WTC11 (cell line): ENCODE results near the gene YWHAQ. TPM values are rescaled to one million over a fixed set of nuclear protein-coding genes. Genes with fewer than 3 reads are reported as not detected.

ENCODE experiments used
- ATAC-seq: fragments of 200-7000 bp; cut with Tn5 transposase; 2 replicates; pipeline ENCODE4 v1.10.0; 2021; ENCODE audit warnings: mild to moderate bottlenecking, moderate library complexity
- CTCF ChIA-PET: fragments of 300-600 bp; sonication (Branson Sonifier 250); formaldehyde crosslinking; loops from one replicate; lab custom pipeline; 2021; ENCODE audit warnings: antibody characterized with exemption; lab: Charles Lee
- POLR2A ChIA-PET: fragments of 350-600 bp; sonication (Branson Sonifier 250); formaldehyde crosslinking; loops from one replicate; lab custom pipeline; 2021; ENCODE audit warnings: antibody characterized with exemption; lab: Charles Lee
- DNase-seq: peaks from one replicate; pipeline ENCODE4 v3.0.0; 2021; ENCODE audit warnings: low spot score
- H3K27ac Mint-ChIP-seq: 2 replicates; pipeline ENCODE4 v1.8.0; 2021; ENCODE audit warnings: mixed read lengths
- H3K27me3 Mint-ChIP-seq: 2 replicates; pipeline ENCODE4 v1.8.0; 2021; ENCODE audit warnings: low read depth, mild to moderate bottlenecking, moderate library complexity, mixed read lengths
- H3K36me3 Mint-ChIP-seq: 2 replicates; pipeline ENCODE4 v1.8.0; 2021; ENCODE audit warnings: mixed read lengths
- H3K4me1 Mint-ChIP-seq: 2 replicates; pipeline ENCODE4 v1.8.0; 2022; ENCODE audit warnings: mixed read lengths
- H3K4me3 Mint-ChIP-seq: 2 replicates; pipeline ENCODE4 v1.8.0; 2021; ENCODE audit warnings: mild to moderate bottlenecking, moderate library complexity, mixed read lengths
- H3K9me3 Mint-ChIP-seq: 2 replicates; pipeline ENCODE4 v1.8.0; 2021; ENCODE audit warnings: mixed read lengths
- CREB1 ChIP-seq: sonication (generic); formaldehyde crosslinking; IDR thresholded peaks from 2 replicates; pipeline ENCODE4 v1.8.0; 2023; ENCODE audit warnings: mild to moderate bottlenecking, missing genetic modification reagents
- ETV6 ChIP-seq: sonication (generic); formaldehyde crosslinking; IDR thresholded peaks from 2 replicates; pipeline ENCODE4 v1.8.1; 2022; ENCODE audit warnings: mild to moderate bottlenecking, missing genetic modification reagents
- FOXP1 ChIP-seq: sonication (generic); formaldehyde crosslinking; IDR thresholded peaks from 2 replicates; pipeline ENCODE4 v1.8.0; 2022; ENCODE audit warnings: missing genetic modification reagents, mild to moderate bottlenecking, moderate library complexity, borderline replicate concordance
- GTF2I ChIP-seq: fragments of 250-450 bp; sonication (Bioruptor Pico); conservative IDR thresholded peaks from 2 replicates; pipeline ENCODE4 v1.4.0; 2021; ENCODE audit warnings: mild to moderate bottlenecking
- IRF2 ChIP-seq: sonication (generic); formaldehyde crosslinking; IDR thresholded peaks from 2 replicates; pipeline ENCODE4 v1.8.0; 2022; ENCODE audit warnings: low read depth, missing genetic modification reagents, borderline replicate concordance
- JAZF1 ChIP-seq: fragments of 250-450 bp; sonication (Bioruptor Pico); IDR thresholded peaks from 2 replicates; pipeline ENCODE4 v1.9.0; 2021; ENCODE audit warnings: moderate library complexity, mild to moderate bottlenecking, inconsistent platforms
- KAT7 ChIP-seq: sonication (generic); formaldehyde crosslinking; IDR thresholded peaks from 2 replicates; pipeline ENCODE4 v1.8.1; 2023; ENCODE audit warnings: missing genetic modification reagents, mild to moderate bottlenecking, borderline replicate concordance
- NFATC4 ChIP-seq: fragments of 250-450 bp; sonication (Bioruptor Pico); IDR thresholded peaks from 2 replicates; pipeline ENCODE4 v1.9.0; 2021; ENCODE audit warnings: mild to moderate bottlenecking
- NFYB ChIP-seq: sonication (generic); formaldehyde crosslinking; conservative IDR thresholded peaks from 2 replicates; pipeline ENCODE4 v1.8.0; 2022; ENCODE audit warnings: low read depth, missing genetic modification reagents
- TP53 ChIP-seq: sonication (generic); formaldehyde crosslinking; IDR thresholded peaks from 2 replicates; pipeline ENCODE4 v1.8.1; 2023; ENCODE audit warnings: mild to moderate bottlenecking, missing genetic modification reagents
- ZNF219 ChIP-seq: sonication (generic); formaldehyde crosslinking; IDR thresholded peaks from 2 replicates; pipeline ENCODE4 v1.8.0; 2023; ENCODE audit warnings: missing genetic modification reagents, mild to moderate bottlenecking, borderline replicate concordance
- total RNA-seq: library from RNA; stranded (reverse); gene quantifications from 3 replicates; pipeline ENCODE4 v1.2.3, GENCODE V29; 2021
- TF ChIP-seq, protein P1 (sequence below): fragments of 200-600 bp; IDR thresholded peaks from 2 replicates; pipeline ENCODE4 v1.8.0; 2022; ENCODE audit warnings: antibody characterized with exemption
- TF ChIP-seq, protein P2 (sequence below): sonication (generic); formaldehyde crosslinking; IDR thresholded peaks from 2 replicates; pipeline ENCODE4 v1.8.0; 2022; ENCODE audit warnings: mild to moderate bottlenecking, missing genetic modification reagents
- TF ChIP-seq, protein P3 (sequence below): fragments of 250-450 bp; sonication (Bioruptor Pico); conservative IDR thresholded peaks from 2 replicates; pipeline ENCODE4 v1.9.0; 2021; ENCODE audit warnings: mild to moderate bottlenecking
- TF ChIP-seq, protein P4 (sequence below): sonication (generic); formaldehyde crosslinking; IDR thresholded peaks from 2 replicates; pipeline ENCODE4 v1.8.1; 2023; ENCODE audit warnings: mild to moderate bottlenecking, missing genetic modification reagents, moderate library complexity
- TF ChIP-seq, protein P5 (sequence below): sonication (generic); formaldehyde crosslinking; IDR thresholded peaks from 2 replicates; pipeline ENCODE4 v1.8.1; 2023; ENCODE audit warnings: mild to moderate bottlenecking, missing genetic modification reagents, borderline replicate concordance
- TF ChIP-seq, protein P6 (sequence below): sonication (generic); formaldehyde crosslinking; IDR thresholded peaks from 2 replicates; pipeline ENCODE4 v1.8.0; 2023; ENCODE audit warnings: missing genetic modification reagents, mild to moderate bottlenecking, borderline replicate concordance
- TF ChIP-seq, protein P7 (sequence below): fragments of 250-450 bp; sonication (Bioruptor Pico); IDR thresholded peaks from 2 replicates; pipeline ENCODE4 v1.9.0; 2021; ENCODE audit warnings: mild to moderate bottlenecking, borderline replicate concordance

YWHAQ gene
- total RNA-seq, 1 experiment from 2014 or later: 395 TPM

DNA sequence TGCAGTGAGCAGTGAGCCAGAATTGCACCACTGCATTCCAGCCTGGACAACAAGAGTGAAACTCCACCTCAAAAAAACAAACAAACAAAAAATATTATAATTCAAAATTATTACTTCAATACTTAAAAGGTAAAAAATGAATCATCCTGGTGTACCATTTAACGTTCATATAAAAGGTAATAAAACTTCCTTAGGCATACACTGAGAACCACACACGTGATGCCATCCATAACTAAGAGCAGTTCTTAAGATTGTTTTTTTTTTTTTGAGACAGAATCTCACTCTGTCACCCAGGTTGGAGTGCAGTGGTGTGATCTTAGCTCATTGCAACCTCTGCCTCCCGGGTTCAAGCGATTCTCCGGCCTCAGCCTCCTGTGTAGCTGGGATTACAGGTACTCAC is 29.4 kb downstream of the YWHAQ start:
- Mint-ChIP-seq H3K36me3 (peaks cover 53% of the 10 kb centered on the region), H3K4me3 (no peak overlapping the region), H3K27ac (no peak overlapping the region), H3K4me1 (peaks cover 9% of the 10 kb centered on the region; the same call in 1 of the 2 replicates), H3K9me3 (peaks cover 21% of the 10 kb centered on the region), H3K27me3 (no peaks in the 10 kb centered on the region)
- ChIA-PET CTCF (interaction anchor here (1.1 to 1.2 kb wide), 2 partner anchors 10 to 128 kb away, joined by 3 read pairs; no protein-coding TSS in a partner anchor), POLR2A (no interaction called here)
- TF ChIP-seq, protein P1, sequence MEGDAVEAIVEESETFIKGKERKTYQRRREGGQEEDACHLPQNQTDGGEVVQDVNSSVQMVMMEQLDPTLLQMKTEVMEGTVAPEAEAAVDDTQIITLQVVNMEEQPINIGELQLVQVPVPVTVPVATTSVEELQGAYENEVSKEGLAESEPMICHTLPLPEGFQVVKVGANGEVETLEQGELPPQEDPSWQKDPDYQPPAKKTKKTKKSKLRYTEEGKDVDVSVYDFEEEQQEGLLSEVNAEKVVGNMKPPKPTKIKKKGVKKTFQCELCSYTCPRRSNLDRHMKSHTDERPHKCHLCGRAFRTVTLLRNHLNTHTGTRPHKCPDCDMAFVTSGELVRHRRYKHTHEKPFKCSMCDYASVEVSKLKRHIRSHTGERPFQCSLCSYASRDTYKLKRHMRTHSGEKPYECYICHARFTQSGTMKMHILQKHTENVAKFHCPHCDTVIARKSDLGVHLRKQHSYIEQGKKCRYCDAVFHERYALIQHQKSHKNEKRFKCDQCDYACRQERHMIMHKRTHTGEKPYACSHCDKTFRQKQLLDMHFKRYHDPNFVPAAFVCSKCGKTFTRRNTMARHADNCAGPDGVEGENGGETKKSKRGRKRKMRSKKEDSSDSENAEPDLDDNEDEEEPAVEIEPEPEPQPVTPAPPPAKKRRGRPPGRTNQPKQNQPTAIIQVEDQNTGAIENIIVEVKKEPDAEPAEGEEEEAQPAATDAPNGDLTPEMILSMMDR: no peak
- TF ChIP-seq IRF2 (no peak), JAZF1 (no peak), NFATC4 (CRISPR knock-in tag) (no peak), TP53 (no peak), CREB1 (no peak), FOXP1 (CRISPR knock-in tag) (no peak), KAT7 (CRISPR knock-in tag) (no peak), NFYB (CRISPR knock-in tag) (no peak), ETV6 (CRISPR knock-in tag) (no peak), GTF2I (CRISPR knock-in tag) (no peak)
- TF ChIP-seq, protein P2, sequence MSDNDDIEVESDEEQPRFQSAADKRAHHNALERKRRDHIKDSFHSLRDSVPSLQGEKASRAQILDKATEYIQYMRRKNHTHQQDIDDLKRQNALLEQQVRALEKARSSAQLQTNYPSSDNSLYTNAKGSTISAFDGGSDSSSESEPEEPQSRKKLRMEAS: no peak
- TF ChIP-seq, protein P3, sequence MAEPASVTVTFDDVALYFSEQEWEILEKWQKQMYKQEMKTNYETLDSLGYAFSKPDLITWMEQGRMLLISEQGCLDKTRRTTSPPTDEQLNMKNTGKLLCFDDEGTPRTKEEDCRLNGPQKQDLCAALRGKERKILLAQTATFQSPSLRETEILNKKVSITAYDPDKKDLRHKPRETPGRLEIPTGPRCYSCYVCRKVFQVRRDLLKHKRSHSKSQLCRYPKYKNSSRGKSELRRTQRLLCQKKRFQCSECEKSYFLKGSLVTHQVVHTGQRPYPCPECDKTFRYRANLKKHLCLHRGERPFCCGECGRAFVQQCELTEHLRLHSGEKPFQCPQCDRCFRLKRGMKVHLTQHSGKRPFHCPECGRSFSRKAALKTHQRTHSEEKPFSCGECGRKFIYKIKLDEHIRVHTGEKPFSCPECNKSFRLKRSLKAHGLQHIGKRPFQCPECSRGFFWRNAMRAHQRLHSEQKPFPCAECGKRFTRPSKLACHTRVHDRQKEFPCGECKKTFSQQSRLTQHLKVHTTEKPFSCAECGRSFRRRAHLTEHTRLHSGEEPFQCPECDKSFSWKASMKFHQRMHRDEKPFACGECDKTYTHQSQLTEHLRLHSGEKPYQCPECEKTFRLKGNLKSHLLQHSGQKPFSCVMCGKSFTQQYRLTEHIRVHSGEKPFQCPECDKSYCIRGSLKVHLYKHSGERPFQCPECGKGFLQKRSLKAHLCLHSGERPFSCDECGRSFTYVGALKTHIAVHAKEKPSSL (CRISPR knock-in tag): no peak
- TF ChIP-seq, protein P4, sequence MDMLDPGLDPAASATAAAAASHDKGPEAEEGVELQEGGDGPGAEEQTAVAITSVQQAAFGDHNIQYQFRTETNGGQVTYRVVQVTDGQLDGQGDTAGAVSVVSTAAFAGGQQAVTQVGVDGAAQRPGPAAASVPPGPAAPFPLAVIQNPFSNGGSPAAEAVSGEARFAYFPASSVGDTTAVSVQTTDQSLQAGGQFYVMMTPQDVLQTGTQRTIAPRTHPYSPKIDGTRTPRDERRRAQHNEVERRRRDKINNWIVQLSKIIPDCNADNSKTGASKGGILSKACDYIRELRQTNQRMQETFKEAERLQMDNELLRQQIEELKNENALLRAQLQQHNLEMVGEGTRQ (CRISPR knock-in tag): no peak
- TF ChIP-seq, protein P5, sequence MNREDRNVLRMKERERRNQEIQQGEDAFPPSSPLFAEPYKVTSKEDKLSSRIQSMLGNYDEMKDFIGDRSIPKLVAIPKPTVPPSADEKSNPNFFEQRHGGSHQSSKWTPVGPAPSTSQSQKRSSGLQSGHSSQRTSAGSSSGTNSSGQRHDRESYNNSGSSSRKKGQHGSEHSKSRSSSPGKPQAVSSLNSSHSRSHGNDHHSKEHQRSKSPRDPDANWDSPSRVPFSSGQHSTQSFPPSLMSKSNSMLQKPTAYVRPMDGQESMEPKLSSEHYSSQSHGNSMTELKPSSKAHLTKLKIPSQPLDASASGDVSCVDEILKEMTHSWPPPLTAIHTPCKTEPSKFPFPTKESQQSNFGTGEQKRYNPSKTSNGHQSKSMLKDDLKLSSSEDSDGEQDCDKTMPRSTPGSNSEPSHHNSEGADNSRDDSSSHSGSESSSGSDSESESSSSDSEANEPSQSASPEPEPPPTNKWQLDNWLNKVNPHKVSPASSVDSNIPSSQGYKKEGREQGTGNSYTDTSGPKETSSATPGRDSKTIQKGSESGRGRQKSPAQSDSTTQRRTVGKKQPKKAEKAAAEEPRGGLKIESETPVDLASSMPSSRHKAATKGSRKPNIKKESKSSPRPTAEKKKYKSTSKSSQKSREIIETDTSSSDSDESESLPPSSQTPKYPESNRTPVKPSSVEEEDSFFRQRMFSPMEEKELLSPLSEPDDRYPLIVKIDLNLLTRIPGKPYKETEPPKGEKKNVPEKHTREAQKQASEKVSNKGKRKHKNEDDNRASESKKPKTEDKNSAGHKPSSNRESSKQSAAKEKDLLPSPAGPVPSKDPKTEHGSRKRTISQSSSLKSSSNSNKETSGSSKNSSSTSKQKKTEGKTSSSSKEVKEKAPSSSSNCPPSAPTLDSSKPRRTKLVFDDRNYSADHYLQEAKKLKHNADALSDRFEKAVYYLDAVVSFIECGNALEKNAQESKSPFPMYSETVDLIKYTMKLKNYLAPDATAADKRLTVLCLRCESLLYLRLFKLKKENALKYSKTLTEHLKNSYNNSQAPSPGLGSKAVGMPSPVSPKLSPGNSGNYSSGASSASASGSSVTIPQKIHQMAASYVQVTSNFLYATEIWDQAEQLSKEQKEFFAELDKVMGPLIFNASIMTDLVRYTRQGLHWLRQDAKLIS (CRISPR knock-in tag): no peak
- ATAC-seq (no peak), DNase-seq (no peak)

DNA sequence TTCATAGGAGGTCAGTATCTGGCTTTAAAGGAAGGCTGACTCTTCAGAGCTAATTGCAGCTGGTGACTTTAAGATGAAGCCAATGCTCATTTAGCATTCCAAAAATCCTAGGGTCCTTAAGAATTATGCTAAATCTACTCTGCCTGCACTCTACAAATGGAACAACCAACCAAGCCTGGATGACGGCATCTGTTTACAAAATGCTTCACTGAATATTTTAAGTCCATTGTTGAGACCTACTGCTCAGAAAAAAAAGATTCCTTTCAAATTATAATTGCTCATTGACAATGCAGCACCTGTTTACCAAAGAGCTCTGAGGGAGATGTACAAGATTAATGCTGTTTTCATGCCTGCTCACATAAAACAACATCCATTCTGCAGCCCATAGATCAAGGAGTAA is 31.4 kb downstream of the YWHAQ start:
- peaks cover 21% of the 10 kb centered on the region for H3K9me3 Mint-ChIP-seq
- ChIA-PET CTCF (interaction anchor here (1.3 kb wide), 1 partner anchor 12 kb away, joined by 3 read pairs; no protein-coding TSS in a partner anchor), POLR2A (no interaction called here)
- TF ChIP-seq ZNF219: no peak
- TF ChIP-seq, protein P6, sequence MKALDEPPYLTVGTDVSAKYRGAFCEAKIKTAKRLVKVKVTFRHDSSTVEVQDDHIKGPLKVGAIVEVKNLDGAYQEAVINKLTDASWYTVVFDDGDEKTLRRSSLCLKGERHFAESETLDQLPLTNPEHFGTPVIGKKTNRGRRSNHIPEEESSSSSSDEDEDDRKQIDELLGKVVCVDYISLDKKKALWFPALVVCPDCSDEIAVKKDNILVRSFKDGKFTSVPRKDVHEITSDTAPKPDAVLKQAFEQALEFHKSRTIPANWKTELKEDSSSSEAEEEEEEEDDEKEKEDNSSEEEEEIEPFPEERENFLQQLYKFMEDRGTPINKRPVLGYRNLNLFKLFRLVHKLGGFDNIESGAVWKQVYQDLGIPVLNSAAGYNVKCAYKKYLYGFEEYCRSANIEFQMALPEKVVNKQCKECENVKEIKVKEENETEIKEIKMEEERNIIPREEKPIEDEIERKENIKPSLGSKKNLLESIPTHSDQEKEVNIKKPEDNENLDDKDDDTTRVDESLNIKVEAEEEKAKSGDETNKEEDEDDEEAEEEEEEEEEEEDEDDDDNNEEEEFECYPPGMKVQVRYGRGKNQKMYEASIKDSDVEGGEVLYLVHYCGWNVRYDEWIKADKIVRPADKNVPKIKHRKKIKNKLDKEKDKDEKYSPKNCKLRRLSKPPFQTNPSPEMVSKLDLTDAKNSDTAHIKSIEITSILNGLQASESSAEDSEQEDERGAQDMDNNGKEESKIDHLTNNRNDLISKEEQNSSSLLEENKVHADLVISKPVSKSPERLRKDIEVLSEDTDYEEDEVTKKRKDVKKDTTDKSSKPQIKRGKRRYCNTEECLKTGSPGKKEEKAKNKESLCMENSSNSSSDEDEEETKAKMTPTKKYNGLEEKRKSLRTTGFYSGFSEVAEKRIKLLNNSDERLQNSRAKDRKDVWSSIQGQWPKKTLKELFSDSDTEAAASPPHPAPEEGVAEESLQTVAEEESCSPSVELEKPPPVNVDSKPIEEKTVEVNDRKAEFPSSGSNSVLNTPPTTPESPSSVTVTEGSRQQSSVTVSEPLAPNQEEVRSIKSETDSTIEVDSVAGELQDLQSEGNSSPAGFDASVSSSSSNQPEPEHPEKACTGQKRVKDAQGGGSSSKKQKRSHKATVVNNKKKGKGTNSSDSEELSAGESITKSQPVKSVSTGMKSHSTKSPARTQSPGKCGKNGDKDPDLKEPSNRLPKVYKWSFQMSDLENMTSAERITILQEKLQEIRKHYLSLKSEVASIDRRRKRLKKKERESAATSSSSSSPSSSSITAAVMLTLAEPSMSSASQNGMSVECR: no peak
- TF ChIP-seq, protein P7, sequence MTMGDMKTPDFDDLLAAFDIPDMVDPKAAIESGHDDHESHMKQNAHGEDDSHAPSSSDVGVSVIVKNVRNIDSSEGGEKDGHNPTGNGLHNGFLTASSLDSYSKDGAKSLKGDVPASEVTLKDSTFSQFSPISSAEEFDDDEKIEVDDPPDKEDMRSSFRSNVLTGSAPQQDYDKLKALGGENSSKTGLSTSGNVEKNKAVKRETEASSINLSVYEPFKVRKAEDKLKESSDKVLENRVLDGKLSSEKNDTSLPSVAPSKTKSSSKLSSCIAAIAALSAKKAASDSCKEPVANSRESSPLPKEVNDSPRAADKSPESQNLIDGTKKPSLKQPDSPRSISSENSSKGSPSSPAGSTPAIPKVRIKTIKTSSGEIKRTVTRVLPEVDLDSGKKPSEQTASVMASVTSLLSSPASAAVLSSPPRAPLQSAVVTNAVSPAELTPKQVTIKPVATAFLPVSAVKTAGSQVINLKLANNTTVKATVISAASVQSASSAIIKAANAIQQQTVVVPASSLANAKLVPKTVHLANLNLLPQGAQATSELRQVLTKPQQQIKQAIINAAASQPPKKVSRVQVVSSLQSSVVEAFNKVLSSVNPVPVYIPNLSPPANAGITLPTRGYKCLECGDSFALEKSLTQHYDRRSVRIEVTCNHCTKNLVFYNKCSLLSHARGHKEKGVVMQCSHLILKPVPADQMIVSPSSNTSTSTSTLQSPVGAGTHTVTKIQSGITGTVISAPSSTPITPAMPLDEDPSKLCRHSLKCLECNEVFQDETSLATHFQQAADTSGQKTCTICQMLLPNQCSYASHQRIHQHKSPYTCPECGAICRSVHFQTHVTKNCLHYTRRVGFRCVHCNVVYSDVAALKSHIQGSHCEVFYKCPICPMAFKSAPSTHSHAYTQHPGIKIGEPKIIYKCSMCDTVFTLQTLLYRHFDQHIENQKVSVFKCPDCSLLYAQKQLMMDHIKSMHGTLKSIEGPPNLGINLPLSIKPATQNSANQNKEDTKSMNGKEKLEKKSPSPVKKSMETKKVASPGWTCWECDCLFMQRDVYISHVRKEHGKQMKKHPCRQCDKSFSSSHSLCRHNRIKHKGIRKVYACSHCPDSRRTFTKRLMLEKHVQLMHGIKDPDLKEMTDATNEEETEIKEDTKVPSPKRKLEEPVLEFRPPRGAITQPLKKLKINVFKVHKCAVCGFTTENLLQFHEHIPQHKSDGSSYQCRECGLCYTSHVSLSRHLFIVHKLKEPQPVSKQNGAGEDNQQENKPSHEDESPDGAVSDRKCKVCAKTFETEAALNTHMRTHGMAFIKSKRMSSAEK (CRISPR knock-in tag): no peak

More for the DNA sequence above, 31.4 kb downstream of the YWHAQ start:
- peaks cover 9% of the 10 kb centered on the region; the same call in 1 of the 2 replicates for H3K4me1 Mint-ChIP-seq
- H3K27ac Mint-ChIP-seq: no peak overlapping the region
- peaks cover 52% of the 10 kb centered on the region for H3K36me3 Mint-ChIP-seq
- no peak overlapping the region for H3K4me3 Mint-ChIP-seq
- no peak for DNase-seq
- H3K27me3 Mint-ChIP-seq: no peaks in the 10 kb centered on the region
- no peak for ATAC-seq
